ENCODE results near the gene IL31RA. TPM values are rescaled to one million over a fixed set of nuclear protein-coding genes. Genes with fewer than 3 reads are reported as not detected.

IL31RA gene
- total RNA-seq, 4 donors from 2014 or later: 0.30 to 3.1 (median 1.3) TPM

GRCh38 chr5:55860709-55861108 is 9.6 kb downstream of the IL31RA start:
- no peak for DNase-seq (ENCODE audit: low spot score in 2 of 2)
- no peak overlapping the region for H3K4me3 ChIP-seq (ENCODE audit: low read depth, poor library complexity, severe bottlenecking)
- intact Hi-C loops (cut with DNase I; ENCODE audit: low total_unique reads): no loop called here
- WGBS, 2 donors: 73 to 84% methylated on average over 4 of the region's 4 CpGs
- TF ChIP-seq POLR2A (IDR thresholded peaks at IDR 0.05) (no peak), CTCF (IDR thresholded peaks at IDR 0.05) (no peak)

GRCh38 chr5:55864606-55865541 is 13.7 kb downstream of the IL31RA start:
- TF ChIP-seq CTCF (IDR thresholded peaks at IDR 0.05) (peak in 1 of 3 donors; percentile 42), POLR2A (IDR thresholded peaks at IDR 0.05) (no peak)
- no peak for DNase-seq (ENCODE audit: low spot score in 2 of 2)
- intact Hi-C loops (cut with DNase I; ENCODE audit: low total_unique reads): no loop called here
- 88 to 90% methylated on average over 9 of the region's 9 CpGs for WGBS, 2 donors
- H3K4me3 ChIP-seq (ENCODE audit: low read depth, poor library complexity, severe bottlenecking): no peak overlapping the region

GRCh38 chr5:55865831-55866230 is 14.7 kb downstream of the IL31RA start:
- 90 to 96% methylated on average over 3 of the region's 3 CpGs for WGBS, 2 donors
- intact Hi-C loops (cut with DNase I; ENCODE audit: low total_unique reads): no loop called here
- no peak for DNase-seq (ENCODE audit: low spot score in 2 of 2)
- TF ChIP-seq CTCF (IDR thresholded peaks at IDR 0.05): no peak
- TF ChIP-seq POLR2A (IDR thresholded peaks at IDR 0.05): no peak
- no peak overlapping the region for H3K4me3 ChIP-seq (ENCODE audit: low read depth, poor library complexity, severe bottlenecking)

GRCh38 chr5:55866485-55866884 is 15.3 kb downstream of the IL31RA start:
- WGBS, 2 donors: 92 to 94% methylated on average over 8 of the region's 8 CpGs
- DNase-seq (ENCODE audit: low spot score in 2 of 2): no peak
- no peak overlapping the region for H3K4me3 ChIP-seq (ENCODE audit: low read depth, poor library complexity, severe bottlenecking)
- intact Hi-C loops (cut with DNase I; ENCODE audit: low total_unique reads): no loop called here
- TF ChIP-seq POLR2A (IDR thresholded peaks at IDR 0.05): no peak
- TF ChIP-seq CTCF (IDR thresholded peaks at IDR 0.05): no peak

- WGBS, 2 donors: 49 to 64% methylated on average over 5 of the region's 5 CpGs
- DNase-seq (ENCODE audit: low spot score in 2 of 2): no peak
- TF ChIP-seq CTCF (IDR thresholded peaks at IDR 0.05) (no peak), POLR2A (IDR thresholded peaks at IDR 0.05) (no peak)
- no peak overlapping the region for H3K4me3 ChIP-seq (ENCODE audit: low read depth, poor library complexity, severe bottlenecking)
- intact Hi-C loops (cut with DNase I; ENCODE audit: low total_unique reads): no loop called here
These were observed 15.8 kb downstream of the IL31RA start for GRCh38 chr5:55866934-55867333.

All from lower leg skin (tissue), 4 donors.